ENCODE results near the gene CCDC184.

Gene CCDC184

GRCh38 chr12:48160046-48160445, 23.4 kb upstream of the CCDC184 start:
- peaks cover 19% of the 10 kb centered on the region for H3K79me2 ChIP-seq (ENCODE audit: insufficient read depth, low read length)
- H2AFZ ChIP-seq (ENCODE audit: low read depth, low read length): no peak overlapping the region
- H3K36me3 ChIP-seq (ENCODE audit: insufficient read depth, low read length): no peaks in the 10 kb centered on the region
- no peaks in the 10 kb centered on the region for H3K27me3 ChIP-seq (ENCODE audit: insufficient read depth, low read length, poor library complexity)
- H3K9me3 ChIP-seq (ENCODE audit: insufficient read depth, low read length, severe bottlenecking): no peaks in the 10 kb centered on the region
- H4K20me1 ChIP-seq (ENCODE audit: insufficient read depth, low read length): no peaks in the 10 kb centered on the region
- DNase-seq (no peak), ATAC-seq (ENCODE audit: insufficient read depth, low read depth) (no peak)
- H3K27ac ChIP-seq (ENCODE audit: low read length): no peak overlapping the region
- H3K4me3 ChIP-seq (ENCODE audit: low read depth in 1 of 2, low read length in 2 of 2): no peak overlapping the region
- TF ChIP-seq CTCF (IDR thresholded peaks at IDR 0.05; ENCODE audit: borderline replicate concordance, extremely low read depth, low read length, poor library complexity, severe bottlenecking): no peak
- H3K4me2 ChIP-seq (ENCODE audit: insufficient read depth, low read length): no peak overlapping the region
- H3K9ac ChIP-seq (ENCODE audit: low read depth, low read length): no peak overlapping the region
- H3K4me1 ChIP-seq (ENCODE audit: insufficient read depth, low read length): peaks cover 21% of the 10 kb centered on the region

DNA sequence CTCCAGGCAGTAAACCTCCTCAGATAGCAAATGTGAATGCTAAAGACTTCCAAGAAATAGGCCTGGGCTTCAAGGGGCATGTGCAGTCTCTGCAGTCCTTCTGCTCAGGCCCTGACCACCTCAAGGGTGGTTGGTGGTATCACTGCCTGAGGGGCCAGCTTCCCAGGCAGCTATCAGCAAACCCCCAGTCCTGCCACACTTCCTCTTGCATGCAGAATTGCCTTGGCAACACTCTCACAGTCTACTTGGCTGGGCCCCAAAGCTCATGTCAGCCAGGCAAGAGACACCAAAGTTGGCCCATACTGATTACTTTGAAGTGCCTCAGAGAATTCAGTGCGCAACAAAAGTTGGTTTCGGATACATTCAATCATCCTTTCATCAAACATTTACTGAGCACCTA, 22.6 kb upstream of the CCDC184 start:
- no peaks in the 10 kb centered on the region for H3K9me3 ChIP-seq (ENCODE audit: insufficient read depth, low read length, severe bottlenecking)
- TF ChIP-seq CTCF (IDR thresholded peaks at IDR 0.05; ENCODE audit: borderline replicate concordance, extremely low read depth, low read length, poor library complexity, severe bottlenecking) (no peak), EZH2 (IDR thresholded peaks at IDR 0.05; ENCODE audit: borderline replicate concordance, low read depth, low read length, severe bottlenecking) (no peak)
- H3K9ac ChIP-seq (ENCODE audit: low read depth, low read length): no peak overlapping the region
- no peak overlapping the region for H2AFZ ChIP-seq (ENCODE audit: low read depth, low read length)
- DNase-seq (no peak), ATAC-seq (ENCODE audit: insufficient read depth, low read depth) (no peak)
- H3K36me3 ChIP-seq (ENCODE audit: insufficient read depth, low read length): no peaks in the 10 kb centered on the region
- no peak overlapping the region for H3K4me2 ChIP-seq (ENCODE audit: insufficient read depth, low read length)
- no peak overlapping the region for H3K27ac ChIP-seq (ENCODE audit: low read length)
- no peak overlapping the region for H3K4me3 ChIP-seq (ENCODE audit: low read depth in 1 of 2, low read length in 2 of 2)
- no peaks in the 10 kb centered on the region for H3K27me3 ChIP-seq (ENCODE audit: insufficient read depth, low read length, poor library complexity)
- H3K4me1 ChIP-seq (ENCODE audit: insufficient read depth, low read length): peaks cover 17% of the 10 kb centered on the region
- peaks cover 15% of the 10 kb centered on the region for H3K79me2 ChIP-seq (ENCODE audit: insufficient read depth, low read length)
- H4K20me1 ChIP-seq (ENCODE audit: insufficient read depth, low read length): no peaks in the 10 kb centered on the region

DNA sequence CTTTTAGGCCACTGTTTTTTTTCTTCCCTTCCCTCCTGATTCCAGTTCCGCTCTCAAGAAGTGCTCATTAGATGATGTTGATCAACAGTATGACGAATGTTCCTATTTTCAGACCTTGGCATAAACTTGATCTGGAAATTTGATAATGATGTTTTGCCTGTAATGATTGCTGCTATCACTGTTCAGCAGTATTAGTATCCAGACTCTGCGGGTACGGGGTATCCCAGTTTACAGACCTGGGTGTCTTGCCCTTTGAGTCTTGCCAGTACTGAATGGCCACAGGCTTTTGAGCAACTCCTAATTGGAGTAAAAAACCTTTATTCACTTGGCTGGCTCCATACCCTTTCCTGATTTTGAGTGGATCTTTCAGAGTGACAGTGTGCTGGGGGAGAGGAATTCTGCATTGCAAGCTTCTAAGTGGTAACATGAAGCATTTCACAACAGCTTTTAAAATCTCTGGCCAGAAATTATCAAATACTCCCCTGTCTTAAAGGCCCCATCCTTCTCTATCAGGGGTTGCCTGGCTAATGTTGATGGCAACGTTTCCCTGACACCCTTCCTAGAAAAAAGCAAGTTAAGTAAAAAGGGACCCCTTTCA, 20.2 kb upstream of the CCDC184 start:
- Histone ChIP-seq H3K9me3 (ENCODE audit: insufficient read depth, low read length, severe bottlenecking) (no peaks in the 10 kb centered on the region), H4K20me1 (ENCODE audit: insufficient read depth, low read length) (no peaks in the 10 kb centered on the region), H3K4me2 (ENCODE audit: insufficient read depth, low read length) (no peak overlapping the region), H3K4me1 (ENCODE audit: insufficient read depth, low read length) (peaks cover under 1% of the 10 kb centered on the region; the same call in 1 of the 2 replicates), H2AFZ (ENCODE audit: low read depth, low read length) (no peak overlapping the region), H3K27ac (ENCODE audit: low read length) (no peak overlapping the region), H3K36me3 (ENCODE audit: insufficient read depth, low read length) (no peaks in the 10 kb centered on the region), H3K79me2 (ENCODE audit: insufficient read depth, low read length) (no peaks in the 10 kb centered on the region), H3K4me3 (ENCODE audit: low read depth in 1 of 2, low read length in 2 of 2) (no peak overlapping the region), H3K9ac (ENCODE audit: low read depth, low read length) (no peak overlapping the region), H3K27me3 (ENCODE audit: insufficient read depth, low read length, poor library complexity) (no peaks in the 10 kb centered on the region)
- DNase-seq: no peak
- no peak for ATAC-seq (ENCODE audit: insufficient read depth, low read depth)
- TF ChIP-seq EZH2 (IDR thresholded peaks at IDR 0.05; ENCODE audit: borderline replicate concordance, low read depth, low read length, severe bottlenecking) (no peak), CTCF (IDR thresholded peaks at IDR 0.05; ENCODE audit: borderline replicate concordance, extremely low read depth, low read length, poor library complexity, severe bottlenecking) (no peak)

GRCh38 chr12:48164451-48164850, 19.0 kb upstream of the CCDC184 start:
- Histone ChIP-seq H3K27me3 (ENCODE audit: insufficient read depth, low read length, poor library complexity) (no peaks in the 10 kb centered on the region), H3K4me3 (ENCODE audit: low read depth in 1 of 2, low read length in 2 of 2) (no peak overlapping the region), H3K4me1 (ENCODE audit: insufficient read depth, low read length) (no peaks in the 10 kb centered on the region), H4K20me1 (ENCODE audit: insufficient read depth, low read length) (no peaks in the 10 kb centered on the region), H3K79me2 (ENCODE audit: insufficient read depth, low read length) (no peaks in the 10 kb centered on the region), H3K9me3 (ENCODE audit: insufficient read depth, low read length, severe bottlenecking) (no peaks in the 10 kb centered on the region), H3K4me2 (ENCODE audit: insufficient read depth, low read length) (no peak overlapping the region), H3K9ac (ENCODE audit: low read depth, low read length) (no peak overlapping the region), H2AFZ (ENCODE audit: low read depth, low read length) (no peak overlapping the region), H3K27ac (ENCODE audit: low read length) (no peak overlapping the region), H3K36me3 (ENCODE audit: insufficient read depth, low read length) (no peaks in the 10 kb centered on the region)
- ATAC-seq (ENCODE audit: insufficient read depth, low read depth) (no peak), DNase-seq (no peak)
- no peak for TF ChIP-seq CTCF (IDR thresholded peaks at IDR 0.05; ENCODE audit: borderline replicate concordance, extremely low read depth, low read length, poor library complexity, severe bottlenecking)
- TF ChIP-seq EZH2 (IDR thresholded peaks at IDR 0.05; ENCODE audit: borderline replicate concordance, low read depth, low read length, severe bottlenecking): no peak
